SK-N-SH (cell line): ENCODE measurements around the gene CD109. TPM values are rescaled to one million over a fixed set of nuclear protein-coding genes. Genes with fewer than 3 reads are reported as not detected.

Experiments
- EP300 ChIP-seq, 2 experiments: IDR thresholded peaks; 2 replicates each; pipeline versions ENCODE4 v1.4.0 to v1.6.1; 2012; ENCODE audit warnings: borderline replicate concordance in 1 of 2, low read depth in 1 of 2, low read length in 1 of 2
- EZH2phosphoT487 ChIP-seq: fragments of 200-600 bp; sonication (generic); IDR thresholded peaks from 2 replicates; pipeline ENCODE4 v1.6.1; 2017; ENCODE audit warnings: low read depth, mixed run types, mild to moderate bottlenecking, antibody characterized with exemption, moderate library complexity, borderline replicate concordance
- GATA2 ChIP-seq: sonication (generic); formaldehyde crosslinking; IDR thresholded peaks from 2 replicates; pipeline ENCODE4 v1.5.0; 2020; ENCODE audit warnings: mild to moderate bottlenecking, missing genetic modification reagents
- RXRA ChIP-seq: IDR thresholded peaks from 2 replicates; pipeline ENCODE4 v1.4.0; 2012; ENCODE audit warnings: low read depth, mild to moderate bottlenecking, borderline replicate concordance
- SIN3A ChIP-seq: IDR thresholded peaks from 2 replicates; pipeline ENCODE4 v1.6.1; 2012; ENCODE audit warnings: low read depth, mild to moderate bottlenecking, low read length, moderate library complexity, borderline replicate concordance
- polyA plus RNA-seq, 3 experiments: library from polyadenylated mRNA; depleted of rRNA; stranded (reverse); fragments of >200 nt; gene quantifications; 2 replicates each; pipeline ENCODE4 v1.2.3, GENCODE V29; 2012

CD109 gene
- polyA plus RNA-seq, 1 of the 3 experiments (the other 2 are of a cell fraction), result 19.7 TPM

DNA sequence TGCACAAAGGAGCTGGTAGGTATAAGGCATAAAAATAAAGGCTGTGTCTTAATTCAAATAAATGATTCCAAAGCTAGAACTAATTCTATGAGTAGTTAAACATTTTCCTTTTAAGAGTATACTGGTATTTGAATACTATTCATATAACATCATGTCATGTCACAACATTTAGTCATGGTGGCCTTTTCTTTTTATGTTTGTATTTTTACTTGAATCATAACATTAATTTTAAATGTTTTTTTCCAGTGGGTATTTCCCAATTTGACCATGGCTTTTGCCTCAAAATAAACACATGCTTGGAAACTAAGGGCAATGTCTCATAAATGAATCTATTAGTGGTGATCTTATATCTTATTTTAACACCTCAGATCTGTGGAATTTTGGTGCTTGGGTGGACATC lies 177.1 kb downstream of the CD109 start (continued):
- TF ChIP-seq EZH2phosphoT487 (no peak), GATA2 (no peak), RXRA (no peak), EP300 (IDR thresholded peaks at IDR 0.05; ENCODE audit: borderline replicate concordance in 1 of 2, low read depth in 1 of 2, low read length in 1 of 2) (no peak), SIN3A (no peak)

Other genes with a start within 250 kb of the CD109 start
- 0.02 TPM in 1 of 2 replicates, not detected in the other for gene CGAS, start 243.9 kb upstream of the CD109 start, polyA plus RNA-seq (2012; rRNA removed)
- 9.9 and 11.4 TPM in 2 replicates for gene MTO1, start 234.5 kb upstream of the CD109 start, polyA plus RNA-seq (2012; rRNA removed)
- 10,787 and 14,148 TPM in 2 replicates for gene EEF1A1, start 175.2 kb upstream of the CD109 start, polyA plus RNA-seq (2012; rRNA removed)
- gene SLC17A5, start 42.2 kb upstream of the CD109 start, polyA plus RNA-seq (2012; rRNA removed), result 9.2 and 14.0 TPM in 2 replicates